NCI-H82 (cell line): Measurements from ENCODE around the gene RBFA.
A peak's percentile ranks its signal among the peaks of the same experiment; 100 is the strongest.

Source experiments
- DNase-seq: peaks from one replicate; lab custom pipeline; 2025; lab: John Stamatoyannopoulos, UW

Gene RBFA

GRCh38 chr18:80029690-80030089 is 4.5 kb upstream of the RBFA start:
- DNase-seq, result no peak

GRCh38 chr18:80033181-80034067 is 810 bp upstream of the RBFA start:
- peak; percentile 68 for DNase-seq

DNA sequence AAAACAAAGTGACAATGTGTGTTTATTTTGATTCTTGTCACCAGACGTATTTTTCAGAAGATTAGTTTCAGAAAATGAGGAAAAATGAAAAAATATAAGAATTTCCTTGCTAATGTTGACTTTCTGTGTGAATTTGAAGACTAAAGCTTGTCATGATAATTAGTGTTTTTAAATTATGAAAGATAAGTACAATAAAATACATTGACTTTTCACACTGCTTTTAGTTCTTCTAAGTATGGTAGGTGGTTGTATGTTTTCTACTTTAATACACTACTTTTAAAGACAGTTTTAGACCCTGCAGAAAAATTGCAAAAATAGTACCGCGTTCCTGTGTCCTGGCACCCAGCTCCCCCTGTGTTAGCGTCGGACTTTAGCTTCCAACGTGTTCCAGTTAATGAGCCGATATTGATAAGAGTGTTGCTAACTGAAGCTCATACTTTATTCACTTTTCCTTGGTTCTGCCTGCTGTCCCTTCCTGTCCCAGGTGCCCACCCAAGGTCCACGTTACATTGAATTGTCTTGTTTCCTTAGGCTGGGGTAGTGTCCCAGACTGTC is 695 bp downstream of the RBFA start:
- DNase-seq, result peak; percentile 33

DNA sequence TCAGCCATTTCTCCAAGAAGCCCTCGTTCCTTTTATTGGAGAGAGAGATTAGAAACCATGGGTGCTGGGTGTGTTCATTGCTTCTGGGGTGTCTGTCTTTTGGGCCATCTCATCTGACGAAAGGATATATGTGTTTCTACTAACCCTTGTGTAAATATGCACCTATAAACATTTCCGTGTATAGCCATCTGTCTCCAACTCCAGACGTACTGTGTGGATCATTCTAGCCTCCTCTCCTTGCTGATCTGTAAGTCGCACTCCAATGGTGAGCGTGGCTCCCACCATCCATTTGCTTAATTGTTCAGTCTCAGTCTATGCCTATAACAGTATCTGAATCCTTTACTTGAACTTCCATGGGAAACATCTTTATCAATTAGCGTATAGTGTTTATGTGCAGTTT is 1.8 kb downstream of the RBFA start:
- peak; percentile 18 for DNase-seq

GRCh38 chr18:80037300-80037699 is 3.1 kb downstream of the RBFA start:
- no peak for DNase-seq

DNA sequence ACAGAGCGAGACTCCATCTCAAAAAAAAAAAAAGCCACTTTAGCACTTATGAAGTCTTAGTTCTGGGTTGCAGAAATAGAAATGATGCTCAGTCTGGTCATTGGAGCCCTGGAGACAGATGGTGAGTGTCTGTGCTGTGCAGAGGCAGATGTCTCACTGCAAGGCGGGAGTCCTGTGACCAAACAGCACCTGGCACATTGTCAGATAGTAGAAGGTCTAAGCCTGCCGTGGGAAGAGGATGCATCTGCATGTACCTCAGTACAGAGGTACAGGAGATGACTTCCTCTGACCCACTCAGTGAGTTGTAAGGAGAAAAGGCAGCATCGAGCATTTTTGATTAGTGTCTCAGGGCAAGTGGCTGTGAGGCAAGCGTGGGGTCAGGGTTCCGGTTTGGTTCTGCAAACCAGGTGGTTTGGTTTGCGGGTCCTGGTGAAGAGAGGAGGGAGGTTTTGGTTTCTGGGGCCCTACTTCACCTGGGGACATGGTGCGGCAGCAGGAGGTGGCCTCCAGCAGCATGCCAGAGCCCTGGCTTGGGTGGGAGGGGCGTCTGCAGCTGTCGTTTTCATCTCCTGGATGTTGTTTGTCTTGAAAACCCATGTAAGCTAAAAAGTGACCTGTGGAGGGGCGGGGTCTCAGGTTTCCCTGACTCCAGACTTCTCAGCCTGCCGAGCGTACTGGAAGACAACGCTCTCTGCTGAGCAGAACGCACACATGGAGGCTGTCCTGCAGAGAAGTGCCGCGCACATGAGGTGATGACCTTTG is 3.8 kb downstream of the RBFA start:
- peak; percentile 24 for DNase-seq

DNA sequence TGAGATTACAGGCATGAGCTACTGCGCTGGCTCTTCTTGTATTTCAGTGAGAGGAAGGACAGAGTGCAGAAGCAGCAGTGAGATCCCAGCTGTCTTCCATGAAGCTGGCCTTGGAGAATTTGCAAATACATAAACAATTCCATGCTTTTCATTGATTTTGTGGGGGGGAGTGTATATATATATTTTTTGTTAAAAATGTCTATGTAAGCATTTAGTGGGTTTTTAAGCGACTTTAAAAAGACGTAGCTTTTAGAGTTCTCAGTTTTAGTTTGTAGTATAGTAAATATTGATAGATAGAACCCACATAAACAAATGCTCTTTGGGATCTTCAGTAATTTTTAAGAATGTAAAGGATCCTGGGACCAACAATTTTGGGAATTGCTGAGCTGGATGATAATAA is 6.3 kb downstream of the RBFA start:
- no peak for DNase-seq

GRCh38 chr18:80041424-80041823 is 7.2 kb downstream of the RBFA start:
- DNase-seq, result no peak

- no peak for DNase-seq
These were observed 8.6 kb downstream of the RBFA start for GRCh38 chr18:80042785-80043184.

DNA sequence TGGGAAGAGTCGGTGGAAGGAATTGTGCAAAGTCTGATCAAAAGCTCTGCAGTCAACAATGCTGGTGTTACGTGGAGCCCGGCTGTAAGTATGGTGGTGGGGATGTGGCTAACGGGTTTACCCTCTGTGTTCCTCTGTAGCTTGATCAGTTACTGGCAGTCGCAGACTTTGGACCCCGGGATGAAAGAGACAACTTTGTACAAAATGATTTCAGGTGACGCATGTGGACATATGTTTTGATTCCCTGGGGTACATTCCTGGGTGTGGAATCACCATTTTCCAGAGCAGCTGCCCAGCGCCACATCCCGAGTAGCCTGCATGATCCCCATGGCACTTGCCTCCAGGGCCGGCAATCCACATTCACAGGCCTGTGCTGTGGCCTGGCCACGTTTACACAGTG is 9.8 kb downstream of the RBFA start:
- no peak for DNase-seq

- DNase-seq, result no peak
These were observed 11.8 kb downstream of the RBFA start for GRCh38 chr18:80046011-80046410.

- no peak for DNase-seq
These were observed 12.2 kb downstream of the RBFA start for GRCh38 chr18:80046431-80046830.

GRCh38 chr18:80046961-80047541 is 12.8 kb downstream of the RBFA start:
- DNase-seq, result no peak

- no peak for DNase-seq
These were observed 16.6 kb downstream of the RBFA start for GRCh38 chr18:80050797-80051196.

- DNase-seq, result no peak
These were observed 21.9 kb downstream of the RBFA start for GRCh38 chr18:80056095-80056494.

- no peak for DNase-seq
These were observed 25.7 kb downstream of the RBFA start for GRCh38 chr18:80059945-80060344.

DNA sequence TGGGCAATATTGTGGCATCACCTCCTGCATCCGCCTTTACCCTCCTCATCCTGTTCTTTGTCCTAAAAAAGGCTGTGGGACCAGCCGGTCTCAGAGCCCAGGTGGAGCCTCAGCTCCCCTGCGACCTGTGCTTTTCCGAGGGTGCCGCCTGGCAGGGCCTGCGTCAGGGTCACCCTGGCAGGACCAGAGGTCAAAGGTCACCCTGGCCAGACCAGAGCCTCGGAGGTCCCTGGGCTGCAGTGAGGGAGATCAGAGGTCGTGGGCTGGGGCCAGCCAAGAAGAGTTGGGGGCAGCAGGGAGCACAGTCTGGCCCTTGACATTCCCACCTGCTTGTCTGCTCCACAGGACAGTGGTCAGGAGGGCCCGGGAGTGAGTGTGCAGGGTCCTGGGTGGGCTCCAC is 31.5 kb downstream of the RBFA start:
- no peak for DNase-seq

DNA sequence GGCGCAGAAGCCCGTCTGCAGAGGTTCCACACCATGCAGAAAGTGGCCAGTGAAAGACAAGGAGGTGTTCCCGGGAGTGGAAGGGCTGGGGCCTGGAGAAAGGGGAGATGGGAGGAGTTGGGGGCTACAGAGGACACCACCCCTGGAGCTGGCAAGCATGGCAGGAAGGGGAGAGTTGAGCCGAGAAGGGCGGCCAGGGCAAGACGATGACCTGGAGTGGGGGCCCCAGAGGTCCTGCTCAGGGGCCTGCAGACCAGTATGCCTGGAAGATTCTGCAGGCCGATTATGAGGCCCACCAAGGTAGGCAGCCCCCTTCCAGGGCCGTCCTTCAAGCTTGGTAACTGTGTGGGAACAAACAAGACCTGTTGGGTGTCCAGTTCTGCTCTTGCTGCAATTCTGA is 33.1 kb downstream of the RBFA start:
- DNase-seq, result no peak

GRCh38 chr18:80067897-80068296 is 33.7 kb downstream of the RBFA start:
- DNase-seq, result no peak

DNA sequence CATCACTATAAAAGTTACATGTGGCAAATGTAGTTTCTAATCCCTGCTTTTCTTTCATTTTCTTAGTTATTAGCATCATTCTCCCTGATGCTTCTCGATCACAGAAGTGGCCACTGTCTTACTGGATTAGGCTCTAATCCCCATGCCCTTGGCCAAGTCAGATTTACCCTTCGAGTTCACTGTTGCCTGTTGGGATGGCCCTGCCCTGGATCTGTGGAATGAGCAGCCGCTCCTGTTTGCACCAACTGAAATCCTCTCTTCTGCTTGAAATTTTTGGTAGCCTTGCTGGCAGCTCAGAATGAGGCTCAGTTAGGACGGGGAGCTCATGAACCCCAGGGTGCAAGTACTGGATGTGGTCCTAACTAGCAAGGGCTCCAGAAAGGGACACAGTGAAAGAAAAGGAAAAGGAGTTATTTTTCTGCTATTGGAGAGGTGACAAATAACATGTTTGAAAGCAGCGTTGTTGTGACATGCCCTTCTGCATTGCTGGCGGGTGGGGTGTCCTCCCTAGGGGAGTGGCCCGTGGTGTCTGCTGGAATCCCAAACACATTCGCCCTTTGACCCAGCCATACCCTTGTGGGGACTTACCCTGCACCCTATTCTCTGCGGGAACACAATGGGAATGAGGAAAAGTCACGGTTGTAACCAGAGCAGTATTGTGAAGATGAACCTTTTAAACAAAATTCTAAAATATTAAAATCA is 34.5 kb downstream of the RBFA start:
- no peak for DNase-seq

DNA sequence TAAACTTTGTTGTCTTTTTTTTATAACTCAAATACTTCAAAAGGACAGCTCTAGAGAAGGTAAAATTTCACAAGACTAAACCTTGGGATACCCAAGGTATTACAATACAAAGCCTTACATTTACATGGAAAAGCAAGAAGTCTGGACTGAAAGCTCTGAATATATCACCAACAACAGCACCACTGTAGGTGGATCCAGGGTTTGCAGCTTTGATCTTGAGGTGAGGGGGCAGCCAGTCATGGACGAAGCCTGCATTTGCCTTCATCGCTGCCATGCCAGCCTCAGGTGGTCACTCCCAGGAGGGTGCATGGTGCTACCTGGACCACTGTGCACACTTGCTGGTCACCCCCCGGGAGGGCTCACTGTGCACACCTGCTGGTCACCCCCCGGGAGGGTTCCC is 36.6 kb downstream of the RBFA start:
- no peak for DNase-seq

GRCh38 chr18:80074183-80074582 is 39.9 kb downstream of the RBFA start:
- no peak for DNase-seq
